ENCODE results near the gene GRIK1.

Gene GRIK1

GRCh38 chr21:29875873-29876272, 63.9 kb downstream of the GRIK1 start:
- H4K91ac ChIP-seq (ENCODE audit: low read length) = no peak overlapping the region
- no peaks in the 10 kb centered on the region for H3K9me3 ChIP-seq (ENCODE audit: control insufficient read depth, low read length)
- H2BK5ac ChIP-seq (ENCODE audit: low read depth, low read length, poor library complexity, severe bottlenecking) = no peak overlapping the region
- H3K27ac ChIP-seq (ENCODE audit: low read length, poor library complexity, severe bottlenecking) = no peak overlapping the region
- H2BK120ac ChIP-seq (ENCODE audit: low read depth, low read length) = no peak overlapping the region
- 75% methylated on average over 1 of the region's 1 CpG for WGBS
- H3K4me1 ChIP-seq (ENCODE audit: control insufficient read depth, insufficient read depth, low read depth, low read length) = no peaks in the 10 kb centered on the region
- no peak overlapping the region for H2BK15ac ChIP-seq (ENCODE audit: low read depth, poor library complexity, severe bottlenecking)
- no peak overlapping the region for H4K8ac ChIP-seq (ENCODE audit: low read length)
- H3K18ac ChIP-seq (ENCODE audit: low read depth in 1 of 2, low read length in 2 of 2) = no peak overlapping the region
- H2BK12ac ChIP-seq (ENCODE audit: low read length in 2 of 2) = no peak overlapping the region
- no peak overlapping the region for H3K4me3 ChIP-seq (ENCODE audit: insufficient read depth in 1 of 2, low read depth in 1 of 2, low read length in 2 of 2)
- H3K4me2 ChIP-seq (ENCODE audit: low read length, poor library complexity, severe bottlenecking) = no peak overlapping the region
- no peak for DNase-seq
- no peak overlapping the region for H2AK5ac ChIP-seq (ENCODE audit: low read length, severe bottlenecking)
- H3K79me1 ChIP-seq (replicated peaks; ENCODE audit: low read length, poor library complexity, severe bottlenecking) = no peaks in the 10 kb centered on the region
- no peak overlapping the region for H3K14ac ChIP-seq (ENCODE audit: low read length in 2 of 2)
- H3K4ac ChIP-seq (ENCODE audit: low read depth in 1 of 2, low read length in 2 of 2) = no peak overlapping the region
- H3K27me3 ChIP-seq (ENCODE audit: control insufficient read depth in 1 of 2, insufficient read depth in 1 of 2, low read length in 2 of 2) = peaks cover 0 to 4% of the 10 kb centered on the region in 2 experiments
- no peak overlapping the region for H3K23ac ChIP-seq (ENCODE audit: low read length in 2 of 2)
- no peak overlapping the region for H2AFZ ChIP-seq (ENCODE audit: low read depth, low read length)
- no peak overlapping the region for H3K9ac ChIP-seq (ENCODE audit: low read length)
- no peaks in the 10 kb centered on the region for H3K36me3 ChIP-seq (ENCODE audit: control insufficient read depth in 1 of 2, insufficient read depth in 2 of 2, low read depth in 1 of 2, low read length in 2 of 2)

- Histone ChIP-seq H3K27me3 (ENCODE audit: control insufficient read depth in 1 of 2, insufficient read depth in 1 of 2, low read length in 2 of 2) (peaks cover 0 to 4% of the 10 kb centered on the region in 2 experiments), H3K27ac (ENCODE audit: low read length, poor library complexity, severe bottlenecking) (no peak overlapping the region), H3K79me1 (replicated peaks; ENCODE audit: low read length, poor library complexity, severe bottlenecking) (no peaks in the 10 kb centered on the region), H3K14ac (ENCODE audit: low read length in 2 of 2) (no peak overlapping the region), H3K4me2 (ENCODE audit: low read length, poor library complexity, severe bottlenecking) (no peak overlapping the region), H2BK5ac (ENCODE audit: low read depth, low read length, poor library complexity, severe bottlenecking) (no peak overlapping the region), H2AK5ac (ENCODE audit: low read length, severe bottlenecking) (no peak overlapping the region), H3K18ac (ENCODE audit: low read depth in 1 of 2, low read length in 2 of 2) (no peak overlapping the region), H4K8ac (ENCODE audit: low read length) (no peak overlapping the region), H3K23ac (ENCODE audit: low read length in 2 of 2) (no peak overlapping the region), H2AFZ (ENCODE audit: low read depth, low read length) (no peak overlapping the region), H3K4me3 (ENCODE audit: insufficient read depth in 1 of 2, low read depth in 1 of 2, low read length in 2 of 2) (no peak overlapping the region), H4K91ac (ENCODE audit: low read length) (no peak overlapping the region), H2BK120ac (ENCODE audit: low read depth, low read length) (no peak overlapping the region), H3K4ac (ENCODE audit: low read depth in 1 of 2, low read length in 2 of 2) (no peak overlapping the region), H2BK15ac (ENCODE audit: low read depth, poor library complexity, severe bottlenecking) (no peak overlapping the region), H3K4me1 (ENCODE audit: control insufficient read depth, insufficient read depth, low read depth, low read length) (no peaks in the 10 kb centered on the region), H3K36me3 (ENCODE audit: control insufficient read depth in 1 of 2, insufficient read depth in 2 of 2, low read depth in 1 of 2, low read length in 2 of 2) (no peaks in the 10 kb centered on the region), H2BK12ac (ENCODE audit: low read length in 2 of 2) (no peak overlapping the region), H3K9ac (ENCODE audit: low read length) (no peak overlapping the region), H3K9me3 (ENCODE audit: control insufficient read depth, low read length) (no peaks in the 10 kb centered on the region)
- DNase-seq = no peak
- 66% methylated on average over 3 of the region's 3 CpGs for WGBS
Observed at GRCh38 chr21:29875036-29875716, 64.6 kb downstream of the GRIK1 start.

- no peak for DNase-seq
- Histone ChIP-seq H3K14ac (ENCODE audit: low read length in 2 of 2) (no peak overlapping the region), H3K4ac (ENCODE audit: low read depth in 1 of 2, low read length in 2 of 2) (no peak overlapping the region), H3K23ac (ENCODE audit: low read length in 2 of 2) (no peak overlapping the region), H3K27me3 (ENCODE audit: control insufficient read depth in 1 of 2, insufficient read depth in 1 of 2, low read length in 2 of 2) (peaks cover 0 to 4% of the 10 kb centered on the region in 2 experiments), H3K9me3 (ENCODE audit: control insufficient read depth, low read length) (no peaks in the 10 kb centered on the region), H3K4me3 (ENCODE audit: insufficient read depth in 1 of 2, low read depth in 1 of 2, low read length in 2 of 2) (no peak overlapping the region), H2BK12ac (ENCODE audit: low read length in 2 of 2) (no peak overlapping the region), H2BK120ac (ENCODE audit: low read depth, low read length) (no peak overlapping the region), H4K8ac (ENCODE audit: low read length) (no peak overlapping the region), H3K36me3 (ENCODE audit: control insufficient read depth in 1 of 2, insufficient read depth in 2 of 2, low read depth in 1 of 2, low read length in 2 of 2) (no peaks in the 10 kb centered on the region), H2BK5ac (ENCODE audit: low read depth, low read length, poor library complexity, severe bottlenecking) (no peak overlapping the region), H2BK15ac (ENCODE audit: low read depth, poor library complexity, severe bottlenecking) (no peak overlapping the region), H3K4me1 (ENCODE audit: control insufficient read depth, insufficient read depth, low read depth, low read length) (no peaks in the 10 kb centered on the region), H3K27ac (ENCODE audit: low read length, poor library complexity, severe bottlenecking) (no peak overlapping the region), H3K79me1 (replicated peaks; ENCODE audit: low read length, poor library complexity, severe bottlenecking) (no peaks in the 10 kb centered on the region), H3K9ac (ENCODE audit: low read length) (no peak overlapping the region), H3K4me2 (ENCODE audit: low read length, poor library complexity, severe bottlenecking) (no peak overlapping the region), H2AK5ac (ENCODE audit: low read length, severe bottlenecking) (no peak overlapping the region), H3K18ac (ENCODE audit: low read depth in 1 of 2, low read length in 2 of 2) (no peak overlapping the region), H2AFZ (ENCODE audit: low read depth, low read length) (no peak overlapping the region), H4K91ac (ENCODE audit: low read length) (no peak overlapping the region)
- 89% methylated on average over 12 of the region's 12 CpGs for WGBS
Observed at GRCh38 chr21:29873908-29874307, 65.9 kb downstream of the GRIK1 start.

GRCh38 chr21:29870814-29871213, 69.0 kb downstream of the GRIK1 start:
- Histone ChIP-seq H2BK120ac (ENCODE audit: low read depth, low read length) (no peak overlapping the region), H3K4me3 (ENCODE audit: insufficient read depth in 1 of 2, low read depth in 1 of 2, low read length in 2 of 2) (no peak overlapping the region), H3K9me3 (ENCODE audit: control insufficient read depth, low read length) (no peaks in the 10 kb centered on the region), H3K36me3 (ENCODE audit: control insufficient read depth in 1 of 2, insufficient read depth in 2 of 2, low read depth in 1 of 2, low read length in 2 of 2) (no peaks in the 10 kb centered on the region), H3K27me3 (ENCODE audit: control insufficient read depth in 1 of 2, insufficient read depth in 1 of 2, low read length in 2 of 2) (no peaks in the 10 kb centered on the region), H2AFZ (ENCODE audit: low read depth, low read length) (no peak overlapping the region), H3K4ac (ENCODE audit: low read depth in 1 of 2, low read length in 2 of 2) (no peak overlapping the region), H3K4me1 (ENCODE audit: control insufficient read depth, insufficient read depth, low read depth, low read length) (no peaks in the 10 kb centered on the region), H3K79me1 (replicated peaks; ENCODE audit: low read length, poor library complexity, severe bottlenecking) (no peaks in the 10 kb centered on the region), H3K14ac (ENCODE audit: low read length in 2 of 2) (no peak overlapping the region), H4K91ac (ENCODE audit: low read length) (no peak overlapping the region), H2BK5ac (ENCODE audit: low read depth, low read length, poor library complexity, severe bottlenecking) (no peak overlapping the region), H3K4me2 (ENCODE audit: low read length, poor library complexity, severe bottlenecking) (no peak overlapping the region), H3K9ac (ENCODE audit: low read length) (no peak overlapping the region), H2BK15ac (ENCODE audit: low read depth, poor library complexity, severe bottlenecking) (no peak overlapping the region), H3K18ac (ENCODE audit: low read depth in 1 of 2, low read length in 2 of 2) (no peak overlapping the region), H2BK12ac (ENCODE audit: low read length in 2 of 2) (no peak overlapping the region), H3K27ac (ENCODE audit: low read length, poor library complexity, severe bottlenecking) (no peak overlapping the region), H4K8ac (ENCODE audit: low read length) (no peak overlapping the region), H3K23ac (ENCODE audit: low read length in 2 of 2) (no peak overlapping the region), H2AK5ac (ENCODE audit: low read length, severe bottlenecking) (no peak overlapping the region)
- 59% methylated on average over 6 of the region's 6 CpGs for WGBS
- DNase-seq = no peak

Measured in mesenchymal stem cell (in vitro differentiated cells and primary cell).